Endothelial cell (in vitro differentiated cells): ENCODE results near the gene ICA1. TPM values are rescaled to one million over a fixed set of nuclear protein-coding genes. Genes with fewer than 3 reads are reported as not detected.

Source experiments
- DNase-seq: peaks from one replicate; pipeline ENCODE4 v3.0.0; 2021; ENCODE audit warnings: low spot score
- H3K27ac Mint-ChIP-seq: one replicate; pipeline ENCODE4 v1.8.0; 2021; ENCODE audit warnings: mixed read lengths, inconsistent platforms; ENCODE audit not compliant: unreplicated experiment
- H3K27me3 Mint-ChIP-seq: one replicate; pipeline ENCODE4 v1.8.0; 2021; ENCODE audit warnings: mild to moderate bottlenecking, moderate library complexity, mixed read lengths, inconsistent platforms; ENCODE audit not compliant: unreplicated experiment
- H3K36me3 Mint-ChIP-seq: one replicate; pipeline ENCODE4 v1.8.0; 2021; ENCODE audit warnings: mild to moderate bottlenecking, low read depth, mixed read lengths, inconsistent platforms; ENCODE audit not compliant: unreplicated experiment
- H3K4me1 Mint-ChIP-seq: one replicate; pipeline ENCODE4 v1.8.0; 2021; ENCODE audit warnings: mild to moderate bottlenecking, mixed read lengths, inconsistent platforms; ENCODE audit not compliant: unreplicated experiment
- H3K4me3 Mint-ChIP-seq: one replicate; pipeline ENCODE4 v1.8.0; 2021; ENCODE audit warnings: mild to moderate bottlenecking, mixed read lengths, inconsistent platforms; ENCODE audit not compliant: unreplicated experiment
- H3K9me3 Mint-ChIP-seq: one replicate; pipeline ENCODE4 v1.8.0; 2021; ENCODE audit warnings: mixed read lengths, inconsistent platforms; ENCODE audit not compliant: unreplicated experiment
- total RNA-seq: library from RNA; stranded (reverse); fragmentation: NEBNext Ultra II Directional; extraction: Animal tissue kit (Norgen Biotek cat#: 25700); gene quantifications from one replicate; pipeline ENCODE4 v1.2.1, GENCODE V29; 2021; ENCODE audit not compliant: unreplicated experiment
- TF ChIP-seq, protein P1 (sequence below): fragments of 200-600 bp; sonication (generic); IDR thresholded peaks from one replicate; pipeline ENCODE4 v1.5.0; 2021; ENCODE audit warnings: antibody characterized with exemption; ENCODE audit not compliant: unreplicated experiment

ICA1 gene
- total RNA-seq, 1 donor from 2014 or later, result 91.4 TPM

DNA sequence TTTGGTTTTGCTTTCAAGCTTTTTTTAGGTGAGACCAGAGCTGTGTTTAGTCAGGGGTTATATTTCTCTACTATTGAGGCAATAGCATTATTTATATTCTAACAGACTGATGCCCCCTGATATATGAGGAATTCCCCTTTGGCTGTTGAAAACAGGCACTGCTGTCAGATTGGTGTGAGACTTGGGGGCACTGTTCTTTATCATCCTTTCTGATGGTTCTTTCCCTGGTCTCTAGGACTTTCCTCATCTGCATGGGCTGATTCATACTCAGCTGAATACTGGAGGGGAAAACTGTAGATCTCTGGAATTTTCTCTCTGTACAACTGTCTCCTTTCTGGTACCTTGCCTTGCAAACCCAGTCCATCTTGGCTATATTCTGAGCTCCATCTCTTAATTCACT is 10.0 kb upstream of the ICA1 start:
- no peaks in the 10 kb centered on the region for H3K9me3 Mint-ChIP-seq
- no peak for DNase-seq
- no peaks in the 10 kb centered on the region for H3K4me1 Mint-ChIP-seq
- H3K36me3 Mint-ChIP-seq, result no peaks in the 10 kb centered on the region
- TF ChIP-seq, protein P1, sequence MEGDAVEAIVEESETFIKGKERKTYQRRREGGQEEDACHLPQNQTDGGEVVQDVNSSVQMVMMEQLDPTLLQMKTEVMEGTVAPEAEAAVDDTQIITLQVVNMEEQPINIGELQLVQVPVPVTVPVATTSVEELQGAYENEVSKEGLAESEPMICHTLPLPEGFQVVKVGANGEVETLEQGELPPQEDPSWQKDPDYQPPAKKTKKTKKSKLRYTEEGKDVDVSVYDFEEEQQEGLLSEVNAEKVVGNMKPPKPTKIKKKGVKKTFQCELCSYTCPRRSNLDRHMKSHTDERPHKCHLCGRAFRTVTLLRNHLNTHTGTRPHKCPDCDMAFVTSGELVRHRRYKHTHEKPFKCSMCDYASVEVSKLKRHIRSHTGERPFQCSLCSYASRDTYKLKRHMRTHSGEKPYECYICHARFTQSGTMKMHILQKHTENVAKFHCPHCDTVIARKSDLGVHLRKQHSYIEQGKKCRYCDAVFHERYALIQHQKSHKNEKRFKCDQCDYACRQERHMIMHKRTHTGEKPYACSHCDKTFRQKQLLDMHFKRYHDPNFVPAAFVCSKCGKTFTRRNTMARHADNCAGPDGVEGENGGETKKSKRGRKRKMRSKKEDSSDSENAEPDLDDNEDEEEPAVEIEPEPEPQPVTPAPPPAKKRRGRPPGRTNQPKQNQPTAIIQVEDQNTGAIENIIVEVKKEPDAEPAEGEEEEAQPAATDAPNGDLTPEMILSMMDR, result no peak
- H3K4me3 Mint-ChIP-seq, result no peak overlapping the region
- H3K27me3 Mint-ChIP-seq, result no peaks in the 10 kb centered on the region
- H3K27ac Mint-ChIP-seq, result no peak overlapping the region

DNA sequence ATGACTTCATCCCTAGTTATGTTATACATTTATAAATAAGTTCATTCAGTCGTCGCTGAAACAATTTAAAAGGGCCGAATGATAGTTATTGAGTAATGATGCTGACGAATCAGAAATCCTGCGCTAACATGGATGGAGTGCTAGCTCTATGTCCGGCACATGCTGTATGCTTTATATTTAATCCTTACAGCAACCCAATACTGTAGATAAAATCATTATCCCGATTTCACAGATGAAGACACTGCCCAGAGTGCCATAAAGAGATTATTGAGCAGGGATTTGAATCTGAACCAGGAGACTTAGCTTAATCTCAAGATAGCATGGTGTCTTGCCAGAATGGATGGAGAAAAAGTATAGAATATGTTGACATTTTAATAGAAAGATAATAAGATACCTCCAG is 1.1 kb upstream of the ICA1 start:
- peak overlapping the region; percentile 87 for H3K27ac Mint-ChIP-seq
- TF ChIP-seq, protein P1, result no peak

DNA sequence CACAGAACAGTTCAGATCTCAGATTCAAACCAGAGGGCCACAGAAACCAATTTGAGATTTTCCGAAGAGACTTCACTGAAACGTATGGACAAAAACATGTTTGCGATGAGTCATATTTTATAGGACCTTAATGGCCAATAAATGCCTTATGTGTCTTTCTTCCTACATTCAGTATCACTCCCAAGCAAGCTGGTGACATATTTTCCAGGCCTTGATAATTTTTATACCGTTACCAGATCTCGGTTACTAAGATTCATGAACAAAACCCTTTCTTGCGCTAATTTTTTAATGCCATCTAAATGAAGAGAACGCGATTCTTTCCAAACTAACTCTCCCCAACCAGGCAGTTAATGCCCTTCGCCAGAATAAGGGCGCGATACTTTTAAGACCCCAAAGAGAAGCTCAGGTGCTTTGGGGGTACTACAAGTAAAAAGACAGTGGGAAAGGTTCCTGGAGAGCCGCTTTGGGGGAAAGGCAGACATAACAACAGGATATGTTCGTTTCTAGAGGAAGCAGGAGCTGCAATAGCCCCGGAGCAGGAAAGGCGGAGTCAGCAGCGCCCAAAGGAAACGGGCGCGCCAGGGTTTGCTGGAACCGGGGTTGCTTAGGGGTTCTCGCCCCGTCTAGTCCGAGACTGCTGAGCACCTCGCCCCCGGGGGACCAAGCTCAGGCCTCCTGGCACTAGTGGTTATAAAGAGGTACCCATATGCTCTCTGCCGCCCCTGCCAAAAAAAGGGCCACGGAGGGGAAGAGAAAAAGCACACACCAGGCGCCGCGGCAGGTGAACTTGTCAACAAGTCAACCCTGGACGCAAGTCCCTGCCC is 884 bp downstream of the ICA1 start:
- Mint-ChIP-seq H3K4me3 (peak overlapping the region; percentile 96), H3K27ac (peak overlapping the region; percentile 99), H3K4me1 (peaks cover 36% of the 10 kb centered on the region), H3K36me3 (peaks cover 16% of the 10 kb centered on the region), H3K27me3 (peaks cover 11% of the 10 kb centered on the region), H3K9me3 (no peaks in the 10 kb centered on the region)
- TF ChIP-seq, protein P1, result no peak
- DNase-seq, result peak; percentile 63

More for the DNA sequence above, 1.1 kb upstream of the ICA1 start:
- Mint-ChIP-seq H3K4me1 (peaks cover 36% of the 10 kb centered on the region), H3K9me3 (no peaks in the 10 kb centered on the region), H3K4me3 (peak overlapping the region; percentile 92), H3K36me3 (peaks cover 16% of the 10 kb centered on the region), H3K27me3 (peaks cover 11% of the 10 kb centered on the region)
- DNase-seq, result no peak

DNA sequence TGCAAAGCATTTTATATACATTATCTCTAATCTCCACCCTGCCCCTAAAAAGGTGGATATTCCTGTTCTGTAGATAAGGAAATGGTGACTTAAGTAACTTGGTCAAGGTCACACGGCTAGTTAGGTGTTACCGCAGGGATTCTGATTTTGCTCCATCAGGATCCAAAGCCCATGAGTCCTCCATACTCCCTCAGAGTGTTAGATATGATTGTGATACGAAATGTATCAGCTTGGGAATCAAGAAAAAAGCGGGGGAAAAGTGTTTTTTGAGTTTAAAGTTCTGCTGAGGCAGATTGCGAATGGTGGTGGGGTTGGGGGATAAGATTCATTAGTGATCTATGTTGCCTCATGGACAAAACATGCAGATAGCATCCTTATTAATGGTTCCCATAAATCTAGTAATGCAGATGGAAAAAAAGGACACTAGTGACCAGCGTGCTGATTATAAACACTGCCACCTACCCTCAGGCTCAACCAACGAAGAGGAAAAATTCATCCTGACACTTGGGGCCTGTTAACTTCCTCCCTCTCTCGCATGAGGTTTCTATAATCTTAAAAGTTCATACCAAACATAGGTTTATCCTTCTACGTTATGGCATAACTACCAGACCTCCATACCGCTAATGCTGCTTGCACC is 2.3 kb downstream of the ICA1 start:
- Mint-ChIP-seq H3K27me3 (peaks cover 11% of the 10 kb centered on the region), H3K9me3 (no peaks in the 10 kb centered on the region), H3K4me1 (peaks cover 36% of the 10 kb centered on the region), H3K36me3 (peaks cover 10% of the 10 kb centered on the region), H3K27ac (peak overlapping the region; percentile 3), H3K4me3 (peak overlapping the region; percentile 96)
- TF ChIP-seq, protein P1, result no peak
- DNase-seq, result no peak

DNA sequence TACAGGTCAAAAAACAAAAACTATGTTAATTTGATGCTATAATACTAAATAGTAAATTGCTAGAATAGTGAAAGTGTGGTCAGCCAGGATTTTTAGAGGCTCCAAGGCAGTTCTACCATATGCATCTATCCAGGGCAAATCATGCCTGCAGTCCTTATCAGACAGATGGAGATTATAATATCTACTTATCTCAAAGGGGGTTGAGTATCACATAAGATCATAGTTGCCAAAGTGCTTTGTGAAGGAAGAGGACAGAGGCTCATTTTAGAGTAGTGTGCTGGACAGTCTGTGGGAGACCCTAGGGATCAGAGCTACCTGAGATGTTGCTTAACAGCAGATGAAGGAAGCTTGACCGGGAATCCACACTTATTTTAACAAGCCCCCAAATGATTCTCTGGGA is 3.2 kb downstream of the ICA1 start:
- H3K36me3 Mint-ChIP-seq, result peaks cover 6% of the 10 kb centered on the region
- no peak for DNase-seq
- peaks cover 12% of the 10 kb centered on the region for H3K27me3 Mint-ChIP-seq
- TF ChIP-seq, protein P1, result no peak
- H3K9me3 Mint-ChIP-seq, result no peaks in the 10 kb centered on the region
- H3K4me3 Mint-ChIP-seq, result no peak overlapping the region
- no peak overlapping the region for H3K27ac Mint-ChIP-seq
- peaks cover 42% of the 10 kb centered on the region for H3K4me1 Mint-ChIP-seq
